Measurements from ENCODE around the gene CACNA1A.

DNA sequence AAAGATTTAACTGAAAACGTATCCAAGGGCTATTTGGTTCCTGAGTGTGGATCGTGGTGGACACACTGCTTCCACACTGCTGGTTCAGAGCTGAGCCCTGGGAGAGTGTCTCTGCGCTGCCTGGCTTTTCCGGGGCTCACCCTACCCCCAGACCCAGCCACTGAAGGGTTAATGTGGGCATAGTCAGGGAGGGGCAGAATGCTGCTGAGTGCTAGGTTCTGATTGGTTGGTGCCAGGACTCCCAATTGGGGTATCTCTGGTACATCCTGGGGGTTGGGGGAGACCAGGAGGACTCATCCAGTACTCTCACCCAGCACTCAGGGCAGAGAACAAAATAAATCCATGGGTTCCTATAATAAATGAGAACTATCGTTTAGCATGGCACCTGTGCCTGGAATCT lies 142.3 kb downstream of the CACNA1A start:
- TF ChIP-seq, protein P1, sequence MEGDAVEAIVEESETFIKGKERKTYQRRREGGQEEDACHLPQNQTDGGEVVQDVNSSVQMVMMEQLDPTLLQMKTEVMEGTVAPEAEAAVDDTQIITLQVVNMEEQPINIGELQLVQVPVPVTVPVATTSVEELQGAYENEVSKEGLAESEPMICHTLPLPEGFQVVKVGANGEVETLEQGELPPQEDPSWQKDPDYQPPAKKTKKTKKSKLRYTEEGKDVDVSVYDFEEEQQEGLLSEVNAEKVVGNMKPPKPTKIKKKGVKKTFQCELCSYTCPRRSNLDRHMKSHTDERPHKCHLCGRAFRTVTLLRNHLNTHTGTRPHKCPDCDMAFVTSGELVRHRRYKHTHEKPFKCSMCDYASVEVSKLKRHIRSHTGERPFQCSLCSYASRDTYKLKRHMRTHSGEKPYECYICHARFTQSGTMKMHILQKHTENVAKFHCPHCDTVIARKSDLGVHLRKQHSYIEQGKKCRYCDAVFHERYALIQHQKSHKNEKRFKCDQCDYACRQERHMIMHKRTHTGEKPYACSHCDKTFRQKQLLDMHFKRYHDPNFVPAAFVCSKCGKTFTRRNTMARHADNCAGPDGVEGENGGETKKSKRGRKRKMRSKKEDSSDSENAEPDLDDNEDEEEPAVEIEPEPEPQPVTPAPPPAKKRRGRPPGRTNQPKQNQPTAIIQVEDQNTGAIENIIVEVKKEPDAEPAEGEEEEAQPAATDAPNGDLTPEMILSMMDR (IDR thresholded peaks at IDR 0.05) = no peak
- no peak for TF ChIP-seq POLR2A (IDR thresholded peaks at IDR 0.05)
